Measurements from ENCODE around the gene ADARB2.
A peak's percentile ranks its signal among the peaks of the same experiment; 100 is the strongest.

Gene ADARB2

GRCh38 chr10:1150638-1150955 lies 586.7 kb downstream of the ADARB2 start:
- DNase-seq (ENCODE audit: low read depth in 1 of 2, low spot score in 1 of 2) = no peak
- Histone ChIP-seq H3K4me3 (replicated peaks; ENCODE audit: insufficient read depth, low read length) (no peak overlapping the region), H3K27me3 (ENCODE audit: insufficient read depth, poor library complexity, severe bottlenecking) (no peaks in the 10 kb centered on the region), H3K27ac (replicated peaks) (no peak overlapping the region)
- no peak for TF ChIP-seq REST (IDR thresholded peaks at IDR 0.05; ENCODE audit: insufficient replicate concordance, low read depth)
- no peak for TF ChIP-seq SPI1 (IDR thresholded peaks at IDR 0.05; ENCODE audit: borderline replicate concordance, low read depth)
- TF ChIP-seq CTCF (IDR thresholded peaks at IDR 0.05; ENCODE audit: insufficient read depth, low read length) = no peak
- TF ChIP-seq POLR2AphosphoS5 (IDR thresholded peaks at IDR 0.05; ENCODE audit: low read depth) = no peak
- no peak for TF ChIP-seq GABPA (IDR thresholded peaks at IDR 0.05; ENCODE audit: low read depth)

GRCh38 chr10:1149793-1150637 lies 587.3 kb downstream of the ADARB2 start:
- peak in 1 of 2 experiments; percentile 2 for DNase-seq (ENCODE audit: low read depth in 1 of 2, low spot score in 1 of 2)

More at GRCh38 chr10:1149793-1150637, 587.3 kb downstream of the ADARB2 start:
- no peaks in the 10 kb centered on the region for H3K27me3 ChIP-seq (ENCODE audit: insufficient read depth, poor library complexity, severe bottlenecking)
- TF ChIP-seq CTCF (IDR thresholded peaks at IDR 0.05; ENCODE audit: insufficient read depth, low read length) (no peak), POLR2AphosphoS5 (IDR thresholded peaks at IDR 0.05; ENCODE audit: low read depth) (no peak), REST (IDR thresholded peaks at IDR 0.05; ENCODE audit: insufficient replicate concordance, low read depth) (no peak), GABPA (IDR thresholded peaks at IDR 0.05; ENCODE audit: low read depth) (no peak), SPI1 (IDR thresholded peaks at IDR 0.05; ENCODE audit: borderline replicate concordance, low read depth) (no peak)
- no peak overlapping the region for H3K4me3 ChIP-seq (replicated peaks; ENCODE audit: insufficient read depth, low read length)
- H3K27ac ChIP-seq (replicated peaks) = no peak overlapping the region

Data from HL-60 (cell line).